Liver (tissue), 9 donors: ENCODE measurements around the gene FAM89A. TPM values are rescaled to one million over a fixed set of nuclear protein-coding genes. Genes with fewer than 3 reads are reported as not detected.

ENCODE experiments used
- DNase-seq: peaks from one replicate; pipeline ENCODE4 v3.0.0-alpha.2; 2017; ENCODE audit warnings: low spot score
- H3K27ac ChIP-seq, 2 donors: one replicate each; pipeline ENCODE4 v1.7.0; 2013; ENCODE audit warnings: inconsistent platforms in 2 of 2, low read length in 2 of 2, control low read depth in 1 of 2, low read depth in 1 of 2, mild to moderate bottlenecking in 1 of 2
- H3K27me3 ChIP-seq, 4 donors: one replicate each; pipeline versions ENCODE4 v1.6.1 to v1.7.0; 2013; ENCODE audit warnings: low read length in 3 of 4, inconsistent platforms in 1 of 4, mild to moderate bottlenecking in 1 of 4, moderate library complexity in 1 of 4; ENCODE audit not compliant: control insufficient read depth in 4 of 4, insufficient read depth in 4 of 4
- H3K36me3 ChIP-seq, 4 donors: one replicate each; pipeline versions ENCODE4 v1.6.1 to v1.7.0; 2013; ENCODE audit warnings: low read length in 3 of 4, mild to moderate bottlenecking in 3 of 4, low read depth in 1 of 4, moderate library complexity in 1 of 4; ENCODE audit not compliant: control insufficient read depth in 4 of 4, insufficient read depth in 3 of 4
- H3K4me1 ChIP-seq, 4 donors: one replicate each; pipeline versions ENCODE4 v1.6.1 to v1.7.0; 2013; ENCODE audit warnings: low read length in 3 of 4, mild to moderate bottlenecking in 3 of 4, moderate library complexity in 1 of 4; ENCODE audit not compliant: control insufficient read depth in 4 of 4, insufficient read depth in 4 of 4
- H3K4me3 ChIP-seq, 3 donors: one replicate each; pipeline versions ENCODE4 v1.6.1 to v1.7.0; 2013; ENCODE audit warnings: low read length in 3 of 3, control low read depth in 1 of 3, low read depth in 1 of 3, mild to moderate bottlenecking in 1 of 3
- H3K9ac ChIP-seq, 2 donors: one replicate each; pipeline ENCODE4 v1.7.0; 2013; ENCODE audit warnings: low read length in 2 of 2, mild to moderate bottlenecking in 2 of 2, moderate library complexity in 2 of 2, control low read depth in 1 of 2, low read depth in 1 of 2
- H3K9me3 ChIP-seq, 4 donors: one replicate each; pipeline versions ENCODE4 v1.6.1 to v1.7.0; 2013; ENCODE audit warnings: low read length in 3 of 4; ENCODE audit not compliant: control insufficient read depth in 4 of 4
- ATF3 ChIP-seq: IDR thresholded peaks from 2 replicates; pipeline ENCODE4 v1.6.1; 2016; ENCODE audit warnings: antibody characterized with exemption
- CTCF ChIP-seq: fragments of 150-350 bp; IDR thresholded peaks from 2 replicates; pipeline ENCODE4 v1.5.1; 2017; ENCODE audit warnings: improper control_type of control experiment, low read depth, low read length; ENCODE audit not compliant: missing input control
- EGR1 ChIP-seq, 2 donors: IDR thresholded peaks; 2 replicates each; pipeline ENCODE4 v1.6.1; 2016 to 2018; ENCODE audit warnings: antibody characterized with exemption in 2 of 2, low read depth in 2 of 2
- FOXA2 ChIP-seq: IDR thresholded peaks from 2 replicates; pipeline ENCODE4 v1.6.1; 2016; ENCODE audit warnings: antibody characterized with exemption
- GABPA ChIP-seq, 2 donors: IDR thresholded peaks in 1 of 2; conservative IDR thresholded peaks in 1 of 2; 2 replicates each; pipeline ENCODE4 v1.6.1; 2016; ENCODE audit warnings: antibody characterized with exemption in 2 of 2, mild to moderate bottlenecking in 1 of 2, moderate library complexity in 1 of 2
- HNF4A ChIP-seq, 2 donors: conservative IDR thresholded peaks; 2 replicates each; pipeline ENCODE4 v1.6.1; 2016; ENCODE audit warnings: antibody characterized with exemption in 2 of 2, mild to moderate bottlenecking in 2 of 2
- HNF4G ChIP-seq: IDR thresholded peaks from 2 replicates; pipeline ENCODE4 v1.6.1; 2016; ENCODE audit warnings: antibody characterized with exemption
- MAX ChIP-seq: IDR thresholded peaks from 2 replicates; pipeline ENCODE4 v1.6.1; 2016; ENCODE audit warnings: antibody characterized with exemption
- NR2F2 ChIP-seq: IDR thresholded peaks from 2 replicates; pipeline ENCODE4 v1.6.1; 2016; ENCODE audit warnings: antibody characterized with exemption
- REST ChIP-seq: IDR thresholded peaks from 2 replicates; pipeline ENCODE4 v1.6.1; 2016; ENCODE audit warnings: antibody characterized with exemption, mild to moderate bottlenecking
- RXRA ChIP-seq, 2 donors: IDR thresholded peaks; 2 replicates each; pipeline ENCODE4 v1.6.1; 2017 to 2018; ENCODE audit warnings: antibody characterized with exemption in 2 of 2, mild to moderate bottlenecking in 1 of 2
- SP1 ChIP-seq: IDR thresholded peaks from 2 replicates; pipeline ENCODE4 v1.6.1; 2018; ENCODE audit warnings: antibody characterized with exemption, mild to moderate bottlenecking
- TAF1 ChIP-seq: conservative IDR thresholded peaks from 2 replicates; pipeline ENCODE4 v1.6.1; 2016; ENCODE audit warnings: antibody characterized with exemption, mild to moderate bottlenecking
- YY1 ChIP-seq: IDR thresholded peaks from 2 replicates; pipeline ENCODE4 v1.6.1; 2016; ENCODE audit warnings: antibody characterized with exemption, mild to moderate bottlenecking
- ZBTB33 ChIP-seq: IDR thresholded peaks from 2 replicates; pipeline ENCODE4 v1.6.1; 2016; ENCODE audit warnings: antibody characterized with exemption
- WGBS: extraction: QIAGEN DNeasy Blood & Tissue Kit; methylation state at CpG from one replicate; pipeline ENCODE4 v1.1.7; 2013; 5-methylcytosine and 5-hydroxymethylcytosine counted together
- polyA plus RNA-seq, 2 donors: library from polyadenylated mRNA; stranded (reverse) in 1 of 2; unstranded in 1 of 2; fragments of 200-250 nt in 1 of 2; fragments of >200 nt in 1 of 2; fragmentation: Nextera tagmentation in 1 of 2; extraction: Ambion mirVana in 1 of 2; gene quantifications; one replicate each; pipeline versions ENCODE4 v1.2.1 to v1.2.3, GENCODE V29; 2013 to 2015
- total RNA-seq, 2 donors: library from RNA; depleted of rRNA; stranded (reverse); fragments of >200 nt; gene quantifications; one replicate each; pipeline ENCODE4 v1.2.3, GENCODE V29; 2014
- donor health status: healthy.
- donor health status: healthy.
- donor health status: healthy.
- donor health status: healthy.
- donor health status: healthy.

Gene FAM89A
- total and polyA plus RNA-seq, 4 donors, result 5.3 to 8.8 (median 8.1) TPM

- TF ChIP-seq RXRA (IDR thresholded peaks at IDR 0.05), result no peak
- no peak for TF ChIP-seq EGR1 (IDR thresholded peaks at IDR 0.05; ENCODE audit: low read depth in 2 of 2)
Observed at GRCh38 chr1:231059566-231060193, 19.6 kb upstream of the FAM89A start (continued).

DNA sequence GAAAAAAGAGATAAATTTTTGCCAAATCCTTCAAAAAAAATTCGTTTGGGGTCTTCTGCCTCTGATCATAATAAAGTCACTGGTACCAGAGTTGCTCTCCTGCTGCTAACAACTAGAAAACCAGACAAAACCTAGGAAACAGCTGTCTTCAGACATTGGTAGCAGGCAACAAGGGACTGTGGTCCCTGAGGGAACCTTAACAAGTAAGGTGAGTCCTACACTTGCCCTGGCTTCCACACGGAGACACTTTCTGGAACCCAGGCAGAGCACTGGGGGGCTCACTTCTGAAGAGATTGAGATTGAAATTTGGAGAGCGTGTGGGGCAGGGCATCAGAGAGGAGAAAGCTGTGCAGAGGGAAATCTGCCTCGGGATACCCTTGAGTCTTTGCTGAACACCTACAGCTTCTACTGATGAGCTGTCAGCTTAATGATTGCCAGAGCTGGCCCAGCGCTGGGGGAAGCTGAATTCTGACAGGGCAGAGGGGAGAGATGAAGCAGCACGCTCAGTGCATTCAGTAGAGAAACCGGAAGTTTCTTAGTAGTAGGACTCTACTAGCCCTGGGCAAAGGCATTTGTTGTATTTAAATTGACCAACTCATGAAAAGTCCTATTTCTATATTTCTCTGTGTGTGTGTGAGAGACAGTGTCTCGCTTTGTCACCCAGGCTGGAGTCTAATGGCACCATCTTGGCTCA is 18.5 kb upstream of the FAM89A start:
- Histone ChIP-seq H3K4me3 (no peak overlapping the region), H3K4me1 (peaks cover 0 to 10% (median 8%) of the 10 kb centered on the region in 4 donors), H3K27me3 (no peaks in the 10 kb centered on the region), H3K27ac (no peak overlapping the region), H3K9ac (no peak overlapping the region), H3K36me3 (no peaks in the 10 kb centered on the region), H3K9me3 (no peaks in the 10 kb centered on the region)
- WGBS, result 52% methylated on average over 8 of the region's 8 CpGs
- DNase-seq, result no peak
- no peak for TF ChIP-seq ATF3
- TF ChIP-seq NR2F2, result no peak
- TF ChIP-seq REST, result no peak
- TF ChIP-seq EGR1 (IDR thresholded peaks at IDR 0.05; ENCODE audit: low read depth in 2 of 2), result no peak
- no peak for TF ChIP-seq MAX
- TF ChIP-seq SP1, result no peak
- TF ChIP-seq HNF4G, result no peak
- TF ChIP-seq ZBTB33, result no peak
- TF ChIP-seq FOXA2, result no peak
- TF ChIP-seq YY1, result no peak
- TF ChIP-seq HNF4A (conservative IDR thresholded peaks at IDR 0.05), result no peak
- no peak for TF ChIP-seq TAF1
- no peak for TF ChIP-seq CTCF
- no peak for TF ChIP-seq GABPA (IDR thresholded peaks at IDR 0.05 in 1 of 2, conservative IDR thresholded peaks at IDR 0.05 in 1 of 2)
